Smooth muscle cell (in vitro differentiated cells): ENCODE measurements around the gene TMEM108. TPM values are rescaled to one million over a fixed set of nuclear protein-coding genes. Genes with fewer than 3 reads are reported as not detected.

Experiments used
- DNase-seq: peaks from one replicate; lab custom pipeline; 2025; ENCODE audit not compliant: unreplicated experiment; lab: John Stamatoyannopoulos, UW
- H2AFZ ChIP-seq: fragments of 200-600 bp; sonication (generic); 2 replicates; pipeline ENCODE4 v1.6.0; 2016; ENCODE audit warnings: antibody characterized with exemption, low read depth, mild to moderate bottlenecking
- H3F3A ChIP-seq: fragments of 200-600 bp; sonication (generic); 2 replicates; pipeline ENCODE4 v1.6.0; 2017; ENCODE audit warnings: antibody characterized with exemption, low read depth
- H3K27ac ChIP-seq: fragments of 200-600 bp; sonication (generic); 2 replicates; pipeline ENCODE4 v1.5.1; 2016; ENCODE audit warnings: low read depth, mild to moderate bottlenecking
- H3K27me3 ChIP-seq: fragments of 200-600 bp; sonication (generic); 2 replicates; pipeline ENCODE4 v1.6.1; 2016; ENCODE audit warnings: low read depth, mild to moderate bottlenecking
- H3K36me3 ChIP-seq: fragments of 200-600 bp; sonication (generic); 2 replicates; pipeline ENCODE4 v1.5.1; 2016; ENCODE audit warnings: low read depth
- H3K4me1 ChIP-seq: fragments of 200-600 bp; sonication (generic); 2 replicates; pipeline ENCODE4 v1.5.1; 2016; ENCODE audit warnings: low read depth
- H3K4me2 ChIP-seq: fragments of 200-600 bp; sonication (generic); 2 replicates; pipeline ENCODE4 v1.6.0; 2016; ENCODE audit warnings: mild to moderate bottlenecking
- H3K4me3 ChIP-seq: fragments of 200-600 bp; sonication (generic); 2 replicates; pipeline ENCODE4 v1.5.1; 2016; ENCODE audit warnings: mild to moderate bottlenecking
- H3K79me2 ChIP-seq: fragments of 200-600 bp; sonication (generic); 2 replicates; pipeline ENCODE4 v1.6.0; 2016; ENCODE audit warnings: low read depth, mild to moderate bottlenecking
- H3K9ac ChIP-seq: fragments of 200-600 bp; sonication (generic); 2 replicates; pipeline ENCODE4 v1.6.0; 2016; ENCODE audit warnings: low read depth
- H3K9me3 ChIP-seq: fragments of 200-600 bp; sonication (generic); replicated peaks from 2 replicates; pipeline ENCODE4 v1.5.1; 2016; ENCODE audit warnings: low read depth
- H4K20me1 ChIP-seq: fragments of 200-600 bp; sonication (generic); 2 replicates; pipeline ENCODE4 v1.6.0; 2016; ENCODE audit warnings: low read depth
- CTCF ChIP-seq: fragments of 200-600 bp; sonication (generic); IDR thresholded peaks from 2 replicates; pipeline ENCODE4 v1.5.1; 2017; ENCODE audit warnings: borderline replicate concordance, mild to moderate bottlenecking, antibody characterized with exemption; ENCODE audit not compliant: insufficient read depth, poor library complexity, severe bottlenecking
- WGBS: methylation state at CpG from one replicate; pipeline ENCODE4 v1.1.7; 2016; ENCODE audit warnings: low lambda C conversion rate; 5-methylcytosine and 5-hydroxymethylcytosine counted together
- polyA plus RNA-seq: library from polyadenylated mRNA; unstranded; fragments of >200 nt; fragmentation: Nextera tagmentation; extraction: Ambion mirVana; gene quantifications from 2 replicates; pipeline ENCODE4 v1.2.1, GENCODE V29; 2016
- total RNA-seq: library from RNA; depleted of rRNA; stranded (reverse); fragments of >200 nt; gene quantifications from 2 replicates; pipeline ENCODE4 v1.2.3, GENCODE V29; 2014

TMEM108 gene
- total and polyA plus RNA-seq, 2 experiments from 2014 or later, result 2.4 to 10.8 TPM

- 98% methylated on average over 2 of the region's 2 CpGs for WGBS
- H3K27me3 ChIP-seq, result no peaks in the 10 kb centered on the region
- no peaks in the 10 kb centered on the region for H3K79me2 ChIP-seq
- no peaks in the 10 kb centered on the region for H3K4me1 ChIP-seq
- H3K4me2 ChIP-seq, result no peak overlapping the region
- no peak overlapping the region for H3K27ac ChIP-seq
- H3K9ac ChIP-seq, result no peak overlapping the region
- H3K36me3 ChIP-seq, result no peaks in the 10 kb centered on the region
- H4K20me1 ChIP-seq, result no peaks in the 10 kb centered on the region
- no peak overlapping the region for H2AFZ ChIP-seq
- no peaks in the 10 kb centered on the region for H3K9me3 ChIP-seq
- DNase-seq, result no peak
- H3F3A ChIP-seq, result no peaks in the 10 kb centered on the region
- no peak overlapping the region for H3K4me3 ChIP-seq
- TF ChIP-seq CTCF, result no peak
Observed at GRCh38 chr3:133254151-133254550, 216.0 kb downstream of the TMEM108 start.

GRCh38 chr3:133254716-133255115 is 216.5 kb downstream of the TMEM108 start:
- no peak overlapping the region for H3K4me2 ChIP-seq
- H3F3A ChIP-seq, result no peaks in the 10 kb centered on the region
- H2AFZ ChIP-seq, result no peak overlapping the region
- H3K4me1 ChIP-seq, result no peaks in the 10 kb centered on the region
- H3K79me2 ChIP-seq, result no peaks in the 10 kb centered on the region
- H3K36me3 ChIP-seq, result no peaks in the 10 kb centered on the region
- DNase-seq, result no peak
- H3K27me3 ChIP-seq, result no peaks in the 10 kb centered on the region
- WGBS, result 72% methylated on average over 1 of the region's 1 CpG
- H4K20me1 ChIP-seq, result no peaks in the 10 kb centered on the region
- H3K9ac ChIP-seq, result no peak overlapping the region
- no peak overlapping the region for H3K27ac ChIP-seq
- H3K9me3 ChIP-seq, result no peaks in the 10 kb centered on the region
- no peak overlapping the region for H3K4me3 ChIP-seq
- no peak for TF ChIP-seq CTCF

GRCh38 chr3:133256787-133257483 is 218.7 kb downstream of the TMEM108 start:
- H4K20me1 ChIP-seq, result no peaks in the 10 kb centered on the region
- DNase-seq, result no peak
- WGBS, result 50% methylated on average over 4 of the region's 4 CpGs
- H3K4me3 ChIP-seq, result no peak overlapping the region
- no peaks in the 10 kb centered on the region for H3K9me3 ChIP-seq
- no peak overlapping the region for H3K4me2 ChIP-seq
- no peak for TF ChIP-seq CTCF
- H3F3A ChIP-seq, result no peaks in the 10 kb centered on the region
- H3K9ac ChIP-seq, result no peak overlapping the region
- no peaks in the 10 kb centered on the region for H3K79me2 ChIP-seq
- no peaks in the 10 kb centered on the region for H3K4me1 ChIP-seq
- no peaks in the 10 kb centered on the region for H3K36me3 ChIP-seq
- no peak overlapping the region for H2AFZ ChIP-seq
- H3K27me3 ChIP-seq, result no peaks in the 10 kb centered on the region
- no peak overlapping the region for H3K27ac ChIP-seq

- H3F3A ChIP-seq, result no peaks in the 10 kb centered on the region
- no peaks in the 10 kb centered on the region for H3K4me1 ChIP-seq
- no peak overlapping the region for H2AFZ ChIP-seq
- H3K4me3 ChIP-seq, result no peak overlapping the region
- no peaks in the 10 kb centered on the region for H3K79me2 ChIP-seq
- no peak overlapping the region for H3K27ac ChIP-seq
- DNase-seq, result no peak
- no peaks in the 10 kb centered on the region for H3K27me3 ChIP-seq
- no peaks in the 10 kb centered on the region for H4K20me1 ChIP-seq
- WGBS, result 79% methylated on average over 1 of the region's 1 CpG
- no peak overlapping the region for H3K9ac ChIP-seq
- H3K36me3 ChIP-seq, result no peaks in the 10 kb centered on the region
- TF ChIP-seq CTCF, result no peak
- H3K9me3 ChIP-seq, result no peaks in the 10 kb centered on the region
- H3K4me2 ChIP-seq, result no peak overlapping the region
Observed at GRCh38 chr3:133258358-133258757, 220.2 kb downstream of the TMEM108 start.
